NCI-H1092 treated with DMSO at 0.1 percent for 48 hours (cell line): ENCODE results near the gene MCC.

Experiments
- DNase-seq: peaks from one replicate; lab custom pipeline; 2025; lab: John Stamatoyannopoulos, UW

The MCC gene

GRCh38 chr5:113147101-113147508 is 341.1 kb downstream of the MCC start:
- DNase-seq, result no peak

- DNase-seq, result no peak
These were observed 342.4 kb downstream of the MCC start for GRCh38 chr5:113145757-113146387.

GRCh38 chr5:113142186-113142585 is 346.1 kb downstream of the MCC start:
- no peak for DNase-seq

GRCh38 chr5:113140837-113141671 is 347.2 kb downstream of the MCC start:
- DNase-seq, result no peak

GRCh38 chr5:113133211-113133975 is 354.9 kb downstream of the MCC start:
- DNase-seq, result no peak

- no peak for DNase-seq
These were observed 355.7 kb downstream of the MCC start for GRCh38 chr5:113132564-113132963.

GRCh38 chr5:113128641-113129330 is 359.5 kb downstream of the MCC start:
- no peak for DNase-seq

GRCh38 chr5:113128082-113128481 is 360.2 kb downstream of the MCC start:
- no peak for DNase-seq

GRCh38 chr5:113127021-113127420 is 361.2 kb downstream of the MCC start:
- no peak for DNase-seq

- DNase-seq, result no peak
These were observed 362.9 kb downstream of the MCC start for GRCh38 chr5:113125371-113125770.

GRCh38 chr5:113124914-113125313 is 363.3 kb downstream of the MCC start:
- DNase-seq, result no peak

GRCh38 chr5:113124265-113124664 is 364.0 kb downstream of the MCC start:
- DNase-seq, result no peak

- DNase-seq, result no peak
These were observed 364.6 kb downstream of the MCC start for GRCh38 chr5:113123618-113124017.

- DNase-seq, result no peak
These were observed 366.2 kb downstream of the MCC start for GRCh38 chr5:113122053-113122452.

- no peak for DNase-seq
These were observed 368.9 kb downstream of the MCC start for GRCh38 chr5:113119246-113119924.

- DNase-seq, result peak; percentile 37
These were observed 369.5 kb downstream of the MCC start for GRCh38 chr5:113118765-113119164.

GRCh38 chr5:113118298-113118697 is 370.0 kb downstream of the MCC start:
- peak; percentile 66 for DNase-seq

GRCh38 chr5:113117543-113118115 is 370.6 kb downstream of the MCC start:
- peak; percentile 65 for DNase-seq

GRCh38 chr5:113115956-113116355 is 372.3 kb downstream of the MCC start:
- DNase-seq, result no peak

GRCh38 chr5:113115061-113115460 is 373.2 kb downstream of the MCC start:
- DNase-seq, result no peak

- DNase-seq, result no peak
These were observed 373.7 kb downstream of the MCC start for GRCh38 chr5:113114559-113114958.
